ENCODE measurements around the gene SLC22A4.

- TF ChIP-seq TAF1 (IDR thresholded peaks at IDR 0.05; ENCODE audit: borderline replicate concordance, insufficient read depth, low read length), result no peak
- TF ChIP-seq POLR2AphosphoS5 (IDR thresholded peaks at IDR 0.05; ENCODE audit: low read depth, low read length), result no peak
- no peak for TF ChIP-seq REST (IDR thresholded peaks at IDR 0.05; ENCODE audit: insufficient read depth in 1 of 2, low read depth in 2 of 2, low read length in 2 of 2)
- no peak for TF ChIP-seq SIN3A (IDR thresholded peaks at IDR 0.05; ENCODE audit: borderline replicate concordance, insufficient read depth, low read length)
- no peak for TF ChIP-seq FOXP2 (optimal IDR thresholded peaks at IDR 0.05; ENCODE audit: borderline replicate concordance, extremely low read depth, extremely low read length, insufficient read depth)
Measured at GRCh38 chr5:132323202-132323601, 29.0 kb downstream of the SLC22A4 start.

Data from PFSK-1 (cell line).